Activated CD4-positive, alpha-beta T cell treated with anti-CD3 and anti-CD28 coated beads, Interleukin-2, amount 50 U/mL, for 1 hour (primary cell): ENCODE results near the gene ACCS.

Source experiments
- DNase-seq: peaks from one replicate; pipeline ENCODE4 v3.0.0-alpha.2; 2020

Gene ACCS

GRCh38 chr11:44043157-44043556 is 22.9 kb upstream of the ACCS start:
- no peak for DNase-seq

GRCh38 chr11:44046182-44046581 is 19.9 kb upstream of the ACCS start:
- no peak for DNase-seq

- no peak for DNase-seq
Measured at GRCh38 chr11:44047298-44047697, 18.8 kb upstream of the ACCS start.

- DNase-seq = no peak
Measured at GRCh38 chr11:44047931-44048431, 18.1 kb upstream of the ACCS start, which contains the start of gene ACCSL. ACCSL (plus strand) TSS chr11:44047981; CDS start chr11:44048037, 56 bp downstream.

- DNase-seq = no peak
Measured at GRCh38 chr11:44049832-44050231, 16.2 kb upstream of the ACCS start.

GRCh38 chr11:44051171-44051570 is 14.9 kb upstream of the ACCS start:
- DNase-seq = no peak

- no peak for DNase-seq
Measured at GRCh38 chr11:44057340-44057739, 8.7 kb upstream of the ACCS start.

GRCh38 chr11:44058275-44058674 is 7.8 kb upstream of the ACCS start:
- DNase-seq = no peak

- no peak for DNase-seq
Measured at GRCh38 chr11:44065161-44065661, 859 bp upstream of the ACCS start.

GRCh38 chr11:44066732-44067141 is 667 bp downstream of the ACCS start:
- DNase-seq = no peak

GRCh38 chr11:44067266-44067665 is 1.2 kb downstream of the ACCS start:
- no peak for DNase-seq

- DNase-seq = no peak
Measured at GRCh38 chr11:44068180-44068579, 2.1 kb downstream of the ACCS start.

GRCh38 chr11:44071157-44071556 is 5.1 kb downstream of the ACCS start:
- no peak for DNase-seq

- DNase-seq = no peak
Measured at GRCh38 chr11:44072757-44073658, 6.9 kb downstream of the ACCS start.

GRCh38 chr11:44078794-44079193 is 12.7 kb downstream of the ACCS start:
- no peak for DNase-seq

- DNase-seq = no peak
Measured at GRCh38 chr11:44079376-44079775, 13.3 kb downstream of the ACCS start.

- no peak for DNase-seq
Measured at GRCh38 chr11:44080951-44081350, 14.9 kb downstream of the ACCS start.

- DNase-seq = no peak
Measured at GRCh38 chr11:44082645-44083044, 16.6 kb downstream of the ACCS start.

GRCh38 chr11:44083433-44083832 is 17.4 kb downstream of the ACCS start:
- DNase-seq = no peak

- DNase-seq = no peak
Measured at GRCh38 chr11:44083906-44084305, 17.8 kb downstream of the ACCS start.

- no peak for DNase-seq
Measured at GRCh38 chr11:44085330-44085729, 19.3 kb downstream of the ACCS start.

GRCh38 chr11:44088377-44088776 is 22.3 kb downstream of the ACCS start:
- DNase-seq = no peak

GRCh38 chr11:44088871-44089270 is 22.8 kb downstream of the ACCS start:
- no peak for DNase-seq

GRCh38 chr11:44090539-44090938 is 24.5 kb downstream of the ACCS start:
- DNase-seq = no peak
